Right atrium auricular region (tissue), 2 donors: ENCODE data around the gene RIPOR3. TPM values are rescaled to one million over a fixed set of nuclear protein-coding genes. Genes with fewer than 3 reads are reported as not detected.

ENCODE experiments used
- DNase-seq: peaks from one replicate; pipeline ENCODE4 v3.0.0-alpha.2; 2019; ENCODE audit warnings: low spot score
- H3K27ac ChIP-seq, 2 donors: fragments of 200-600 bp; sonication (generic); 1 replicate in 1 of 2; 2 replicates in 1 of 2; pipeline ENCODE4 v1.5.1; 2016 to 2019
- H3K27me3 ChIP-seq, 2 donors: fragments of 200-600 bp; sonication (generic); one replicate each; pipeline versions ENCODE4 v1.5.1 to v1.6.0; 2017 to 2019
- H3K36me3 ChIP-seq: fragments of 200-600 bp; sonication (generic); one replicate; pipeline ENCODE4 v1.5.1; 2016
- H3K4me1 ChIP-seq, 2 donors: fragments of 200-600 bp; sonication (generic); one replicate each; pipeline versions ENCODE4 v1.5.1 to v1.6.0; 2017 to 2019
- H3K4me3 ChIP-seq, 2 donors: fragments of 200-600 bp; sonication (generic); 1 replicate in 1 of 2; 2 replicates in 1 of 2; pipeline ENCODE4 v1.5.1; 2017 to 2019; ENCODE audit warnings: mild to moderate bottlenecking in 1 of 2, moderate library complexity in 1 of 2
- H3K9me3 ChIP-seq, 2 donors: fragments of 200-600 bp; sonication (generic); one replicate each; pipeline ENCODE4 v1.5.1; 2019
- CTCF ChIP-seq, 2 donors: fragments of 200-600 bp; sonication (generic); IDR thresholded peaks; one replicate each; pipeline ENCODE4 v1.5.1; 2019; ENCODE audit warnings: antibody characterized with exemption in 2 of 2
- total RNA-seq, 2 donors: library from RNA; depleted of rRNA; stranded (reverse); fragments of >200 nt; gene quantifications; one replicate each; pipeline ENCODE4 v1.1.0, GENCODE V29; 2016

Gene RIPOR3
- total RNA-seq, 2 donors from 2014 or later = 2.9 to 4.7 TPM

DNA sequence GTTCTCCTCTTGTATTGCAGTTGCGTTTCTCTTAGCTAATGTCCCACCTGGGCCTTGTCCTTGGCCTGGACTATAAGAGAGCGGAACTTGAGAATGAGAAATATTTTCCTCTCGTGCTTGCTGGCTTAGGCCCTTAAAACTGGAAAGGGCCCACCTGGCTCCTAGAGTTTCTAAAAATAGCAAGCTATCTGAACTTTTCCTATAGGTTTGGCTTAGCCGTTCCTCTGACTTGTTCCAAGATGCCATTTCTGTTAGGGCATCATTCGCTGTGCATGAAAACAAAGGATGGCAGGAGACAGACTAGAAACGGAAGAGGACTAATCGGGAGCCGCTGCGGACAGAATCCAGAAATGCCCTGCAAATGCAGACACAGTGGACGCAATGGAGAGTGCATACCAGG lies 4.5 kb downstream of the RIPOR3 start:
- H3K4me3 ChIP-seq = no peak overlapping the region

DNA sequence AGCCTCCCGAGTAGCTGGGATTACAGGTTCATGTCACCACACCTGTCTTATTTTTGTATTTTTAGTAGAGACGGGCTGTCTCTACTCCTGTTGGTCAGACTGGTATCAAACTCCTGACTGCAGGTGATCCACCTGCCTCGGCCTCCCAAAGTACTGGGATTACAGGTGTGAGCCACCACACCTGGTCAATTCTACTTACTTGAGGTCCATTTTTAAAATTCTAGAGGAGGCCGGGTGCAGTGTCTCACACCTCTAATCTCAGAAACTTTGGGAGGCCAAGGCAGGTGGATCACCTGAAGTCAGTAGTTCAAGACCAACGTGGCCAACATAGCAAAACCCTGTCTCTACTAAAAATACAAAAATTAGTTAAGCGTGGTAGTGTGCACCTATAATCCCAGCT lies 7.8 kb downstream of the RIPOR3 start:
- Histone ChIP-seq H3K27me3 (no peaks in the 10 kb centered on the region), H3K36me3 (no peaks in the 10 kb centered on the region), H3K4me1 (peaks cover 0 to 6% of the 10 kb centered on the region in 2 donors)

More for the DNA sequence above, 4.5 kb downstream of the RIPOR3 start:
- H3K36me3 ChIP-seq = no peaks in the 10 kb centered on the region
- H3K4me1 ChIP-seq = peaks cover 0 to 21% of the 10 kb centered on the region in 2 donors
- no peak for DNase-seq
- no peaks in the 10 kb centered on the region for H3K27me3 ChIP-seq
- H3K9me3 ChIP-seq = no peaks in the 10 kb centered on the region
- no peak overlapping the region for H3K27ac ChIP-seq
- TF ChIP-seq CTCF (IDR thresholded peaks at IDR 0.05) = no peak

DNA sequence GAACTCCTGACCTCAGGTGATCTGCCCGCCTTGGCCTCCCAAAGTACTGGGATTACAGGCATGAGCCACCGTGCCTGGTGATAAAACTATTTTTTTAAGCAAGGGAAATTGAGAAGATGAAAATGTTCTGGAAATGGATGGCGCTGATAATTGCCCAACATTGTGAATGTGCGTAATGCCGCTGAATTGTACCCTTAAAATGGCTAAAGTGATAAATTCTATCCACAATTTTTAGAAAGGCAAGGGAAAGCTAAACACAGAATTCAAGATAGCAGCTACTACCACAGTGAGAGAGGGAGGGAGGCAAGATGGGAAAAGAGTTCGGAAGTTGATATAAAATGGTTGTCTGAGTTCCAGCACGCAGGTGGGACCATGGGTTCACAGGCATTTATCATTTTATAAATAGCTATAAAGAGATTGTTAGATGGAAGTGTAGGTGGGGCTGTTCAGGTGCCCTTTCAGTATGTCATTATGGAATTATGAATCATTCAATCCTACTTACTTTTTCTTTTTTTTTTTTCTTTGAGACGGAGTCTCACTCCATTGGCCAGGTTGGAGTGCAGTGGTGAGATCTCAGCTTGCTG lies 8.3 kb downstream of the RIPOR3 start:
- Histone ChIP-seq H3K4me1 (peaks cover 0 to 11% of the 10 kb centered on the region in 2 donors), H3K36me3 (no peaks in the 10 kb centered on the region), H3K27me3 (no peaks in the 10 kb centered on the region), H3K4me3 (no peak overlapping the region), H3K9me3 (no peaks in the 10 kb centered on the region), H3K27ac (no peak overlapping the region)
- DNase-seq = no peak
- no peak for TF ChIP-seq CTCF (IDR thresholded peaks at IDR 0.05)

More for the DNA sequence above, 7.8 kb downstream of the RIPOR3 start:
- Histone ChIP-seq H3K9me3 (no peaks in the 10 kb centered on the region), H3K27ac (no peak overlapping the region), H3K4me3 (no peak overlapping the region)
- DNase-seq = no peak
- no peak for TF ChIP-seq CTCF (IDR thresholded peaks at IDR 0.05)

GRCh38 chr20:50682065-50682464 lies 9.3 kb downstream of the RIPOR3 start:
- Histone ChIP-seq H3K9me3 (no peaks in the 10 kb centered on the region), H3K4me3 (no peak overlapping the region), H3K27me3 (no peaks in the 10 kb centered on the region), H3K4me1 (peaks cover 0 to 12% of the 10 kb centered on the region in 2 donors), H3K27ac (no peak overlapping the region), H3K36me3 (no peaks in the 10 kb centered on the region)
- DNase-seq = no peak
- TF ChIP-seq CTCF (IDR thresholded peaks at IDR 0.05) = no peak

DNA sequence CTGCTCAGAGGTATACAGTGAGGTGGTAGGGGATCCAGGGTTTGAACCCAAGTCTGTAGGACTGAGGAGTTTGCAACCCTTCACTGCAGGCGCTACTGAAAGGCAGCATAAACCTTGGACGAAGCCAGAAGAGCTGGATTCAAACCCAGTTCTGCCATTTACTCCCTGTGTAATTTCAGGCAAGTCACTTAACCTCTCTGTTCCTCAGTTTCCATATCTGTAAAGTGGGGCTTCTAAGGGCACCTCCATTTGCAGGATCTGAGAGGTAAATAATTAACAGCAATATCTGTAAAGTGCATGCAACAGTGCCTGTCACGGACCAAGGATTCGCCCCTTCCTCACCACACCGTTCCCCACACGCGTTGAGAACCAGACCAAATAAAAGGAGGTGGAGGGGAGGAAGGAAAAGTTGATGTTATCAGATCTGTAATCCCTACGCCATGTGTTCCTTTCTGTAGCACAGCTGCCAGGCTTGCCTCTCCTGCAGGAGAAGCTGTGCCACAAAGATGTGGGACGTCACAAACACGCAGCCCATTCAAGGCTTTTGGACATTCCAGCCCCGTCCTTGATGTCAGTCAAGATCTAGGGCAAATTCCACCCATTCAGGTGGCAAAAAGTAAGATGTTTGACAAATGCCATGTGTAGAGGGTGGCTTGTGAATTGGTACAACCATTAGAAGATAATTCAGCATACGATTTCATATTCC lies 9.8 kb downstream of the RIPOR3 start:
- TF ChIP-seq CTCF (IDR thresholded peaks at IDR 0.05) = no peak
- H3K4me3 ChIP-seq = no peak overlapping the region
- no peak for DNase-seq
- no peaks in the 10 kb centered on the region for H3K9me3 ChIP-seq
- no peaks in the 10 kb centered on the region for H3K36me3 ChIP-seq
- H3K4me1 ChIP-seq = peaks cover 0 to 12% of the 10 kb centered on the region in 2 donors
- H3K27me3 ChIP-seq = no peaks in the 10 kb centered on the region
- H3K27ac ChIP-seq = no peak overlapping the region
